Endothelial cell of umbilical vein (primary cell): Measurements from ENCODE around the gene SHCBP1L. TPM values are rescaled to one million over a fixed set of nuclear protein-coding genes. Genes with fewer than 3 reads are reported as not detected.

Experiments used
- BruUV-seq: library from RNA; stranded (reverse); fragments of 400-500 nt; replicated peaks from 2 replicates; lab custom pipeline; 2021; lab: Mats Ljungman, UMichigan
- CTCF ChIA-PET: fragments of 300-600, 350-600 bp; sonication (Branson Sonifier 250); formaldehyde crosslinking; loops from one replicate; lab custom pipeline; 2021; ENCODE audit warnings: antibody characterized with exemption, inconsistent platforms; lab: Charles Lee
- POLR2A ChIA-PET: fragments of 300-600, 350-600 bp; sonication (Branson Sonifier 250); formaldehyde crosslinking; loops from one replicate; lab custom pipeline; 2021; ENCODE audit warnings: antibody characterized with exemption, inconsistent platforms; lab: Charles Lee
- DNase-seq: peaks from one replicate; pipeline ENCODE4 v3.0.0-alpha.2; 2011; ENCODE audit warnings: low read depth, low spot score
- FAIRE-seq: peaks from 2 replicates; lab custom pipeline; 2011; peaks lifted over from hg19 to GRCh38; lab: Jason Lieb, UNC
- H2AFZ ChIP-seq: 2 replicates; pipeline ENCODE4 v1.6.0; 2012; ENCODE audit warnings: low read depth, low read length, control low read depth, inconsistent platforms
- H3K27ac ChIP-seq: 2 replicates; pipeline ENCODE4 v1.5.1; 2011; ENCODE audit warnings: low read depth, mild to moderate bottlenecking, control low read depth, low read length, moderate library complexity; ENCODE audit not compliant: insufficient read depth
- H3K27me3 ChIP-seq, 2 experiments: 2 replicates each; pipeline versions ENCODE4 v1.6.0 to v1.6.1; 2011; ENCODE audit warnings: low read length in 2 of 2, mixed read lengths in 1 of 2; ENCODE audit not compliant: control insufficient read depth in 2 of 2, insufficient read depth in 2 of 2
- H3K36me3 ChIP-seq, 2 experiments: 2 replicates in 1 of 2; 3 replicates in 1 of 2; pipeline ENCODE4 v1.5.1; 2011; ENCODE audit warnings: low read length in 2 of 2, mild to moderate bottlenecking in 1 of 2, moderate library complexity in 1 of 2; ENCODE audit not compliant: control insufficient read depth in 2 of 2, insufficient read depth in 2 of 2; ENCODE audit errors: extremely low read depth in 1 of 2
- H3K4me1 ChIP-seq: 3 replicates; pipeline ENCODE4 v1.5.1; 2011; ENCODE audit warnings: mild to moderate bottlenecking, low read length; ENCODE audit not compliant: control insufficient read depth, insufficient read depth; ENCODE audit errors: extremely low read depth
- H3K4me2 ChIP-seq: 2 replicates; pipeline ENCODE4 v1.6.1; 2011; ENCODE audit warnings: low read length, control low read depth, mixed read lengths; ENCODE audit not compliant: insufficient read depth
- H3K4me3 ChIP-seq, 3 experiments: fragments of 200-600 bp in 1 of 3; sonication (generic), shearing (Covaris generic) in 1 of 3; replicated peaks in 1 of 3; 2 replicates each; pipeline ENCODE4 v1.5.1; 2011 to 2016; ENCODE audit warnings: control low read depth in 3 of 3, low read length in 3 of 3, mild to moderate bottlenecking in 2 of 3, inconsistent platforms in 1 of 3, low read depth in 1 of 3, moderate library complexity in 1 of 3; ENCODE audit not compliant: insufficient read depth in 1 of 3
- H3K79me2 ChIP-seq: 2 replicates; pipeline ENCODE4 v1.6.0; 2012; ENCODE audit warnings: low read length, inconsistent platforms; ENCODE audit not compliant: control insufficient read depth, insufficient read depth
- H3K9ac ChIP-seq: replicated peaks from 2 replicates; pipeline ENCODE3; 2011; ENCODE audit warnings: low read length, control low read depth; ENCODE audit not compliant: insufficient read depth; ENCODE audit errors: extremely low read depth
- H3K9me1 ChIP-seq: replicated peaks from 3 replicates; pipeline ENCODE4 v1.6.0; 2011; ENCODE audit warnings: mild to moderate bottlenecking, low read length; ENCODE audit not compliant: control insufficient read depth, insufficient read depth; ENCODE audit errors: extremely low read depth
- H3K9me3 ChIP-seq: replicated peaks from 2 replicates; pipeline ENCODE4 v1.5.1; 2012; ENCODE audit warnings: low read length, inconsistent platforms; ENCODE audit not compliant: control insufficient read depth, insufficient read depth
- H4K20me1 ChIP-seq: replicated peaks from 2 replicates; pipeline ENCODE3; 2011; ENCODE audit warnings: mild to moderate bottlenecking, low read length; ENCODE audit not compliant: control insufficient read depth, insufficient read depth; ENCODE audit errors: extremely low read depth
- CTCF ChIP-seq, 2 donors: IDR thresholded peaks; 1 replicate in 1 of 2; 2 replicates in 1 of 2; pipeline ENCODE4 v1.5.1; 2011; ENCODE audit warnings: low read length in 2 of 2, mild to moderate bottlenecking in 2 of 2, moderate library complexity in 2 of 2, control low read depth in 1 of 2, inconsistent platforms in 1 of 2, low read depth in 1 of 2; ENCODE audit not compliant: insufficient read depth in 1 of 2; ENCODE audit errors: extremely low read depth in 1 of 2
- EZH2 ChIP-seq: IDR thresholded peaks from 2 replicates; pipeline ENCODE4 v1.6.1; 2012; ENCODE audit warnings: borderline replicate concordance, low read depth, mild to moderate bottlenecking, moderate library complexity, low read length, inconsistent platforms; ENCODE audit not compliant: severe bottlenecking
- FOS ChIP-seq: IDR thresholded peaks from 2 replicates; pipeline ENCODE4 v1.6.1; 2011; ENCODE audit warnings: mild to moderate bottlenecking, low read length, moderate library complexity, borderline replicate concordance; ENCODE audit not compliant: insufficient read depth
- GATA2 ChIP-seq: IDR thresholded peaks from 2 replicates; pipeline ENCODE4 v1.7.0; 2011; ENCODE audit warnings: low read depth, mild to moderate bottlenecking, moderate library complexity, mixed read lengths, low read length; ENCODE audit not compliant: insufficient read length, insufficient read depth
- JUN ChIP-seq: IDR thresholded peaks from 2 replicates; pipeline ENCODE4 v1.6.1; 2011; ENCODE audit warnings: borderline replicate concordance, low read depth; ENCODE audit not compliant: insufficient read length, insufficient read depth
- MAX ChIP-seq: IDR thresholded peaks from 2 replicates; pipeline ENCODE4 v1.6.1; 2011; ENCODE audit not compliant: insufficient read depth, insufficient read length
- MYC ChIP-seq: IDR thresholded peaks from one replicate; pipeline ENCODE4 v1.6.1; 2011; ENCODE audit warnings: mild to moderate bottlenecking, low read depth, low read length
- POLR2A ChIP-seq: IDR thresholded peaks from 2 replicates; pipeline ENCODE4 v1.6.1; 2012; ENCODE audit warnings: low read depth, mild to moderate bottlenecking, control low read depth, low read length
- POLR2AphosphoS5 ChIP-seq: IDR thresholded peaks from 2 replicates; pipeline ENCODE4 v1.6.1; 2012; ENCODE audit warnings: low read depth, mild to moderate bottlenecking, control low read depth, low read length, moderate library complexity; ENCODE audit not compliant: insufficient read depth
- dilution Hi-C: fragments of 300-500 bp; cut with MboI; formaldehyde crosslinking; loops from one replicate; pipeline ENCODE4 v1.15.0; 2019; ENCODE audit warnings: low sequenced_read_pairs; ENCODE audit not compliant: extremely low pct_ligation_motif_present
- intact Hi-C: fragments of 100-400 bp; cut with micrococcal nuclease; formaldehyde crosslinking; loops from one replicate; pipeline ENCODE4 v1.10.0; 2022
- polyA plus RNA-seq, 4 experiments: library from polyadenylated mRNA; depleted of rRNA in 3 of 4; stranded (reverse) in 3 of 4; unstranded in 1 of 4; fragments of >200 nt; gene quantifications; 2 replicates each; pipeline versions ENCODE4 v1.2.1 to v1.2.3, GENCODE V29; 2011 to 2012; ENCODE audit warnings: missing spikeins in 1 of 4
- total RNA-seq: library from RNA; stranded (reverse); gene quantifications from 2 replicates; pipeline ENCODE4 v1.2.3, GENCODE V29; 2021

The SHCBP1L gene
- total and polyA plus RNA-seq, 2 donors (not counting 3 experiments of a cell fraction or from before 2014, with no cell fraction given) = not detected

DNA sequence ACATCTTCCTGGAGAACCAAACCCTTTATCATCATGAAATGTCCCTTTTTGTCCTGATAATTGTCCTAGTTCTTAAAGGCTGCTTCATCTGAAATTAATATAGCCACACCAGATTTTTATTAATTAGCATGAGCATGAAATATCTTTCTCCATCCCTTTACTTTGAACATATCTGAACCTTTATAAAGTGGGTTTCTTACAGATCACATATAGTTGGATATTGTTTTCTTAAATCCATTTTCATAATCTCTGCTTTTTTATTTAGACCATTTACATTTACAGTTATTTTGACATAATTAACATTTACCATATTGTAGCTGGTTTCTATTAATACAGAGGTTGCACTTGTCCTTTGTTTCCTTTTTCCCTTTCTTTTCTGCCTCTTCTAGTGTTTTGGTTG lies 17.2 kb downstream of the SHCBP1L start:
- FAIRE-seq = no peak
- POLR2A ChIA-PET = no interaction called here
- no peak for TF ChIP-seq EZH2
- TF ChIP-seq POLR2AphosphoS5 = no peak
- TF ChIP-seq FOS = no peak
- no peak for TF ChIP-seq MYC
- no peak for TF ChIP-seq GATA2
- TF ChIP-seq MAX = no peak
- no peak for TF ChIP-seq JUN
- no peak for TF ChIP-seq POLR2A
- no peak for TF ChIP-seq CTCF (IDR thresholded peaks at IDR 0.05; ENCODE audit: extremely low read depth in 1 of 2, insufficient read depth in 1 of 2, low read depth in 1 of 2, low read length in 2 of 2)
- H2AFZ ChIP-seq = no peak overlapping the region
- dilution Hi-C loops (no loop called here), intact Hi-C loops (no loop called here)
- no peak overlapping the region for H3K9ac ChIP-seq
- peaks cover 3 to 23% of the 10 kb centered on the region in 2 experiments for H3K27me3 ChIP-seq
- H3K27ac ChIP-seq = no peak overlapping the region
- H3K36me3 ChIP-seq = no peaks in the 10 kb centered on the region
- H3K79me2 ChIP-seq = no peaks in the 10 kb centered on the region
- no peak overlapping the region for H3K4me2 ChIP-seq
- H3K9me1 ChIP-seq = no peaks in the 10 kb centered on the region
- BruUV-seq = no TSS peak
- CTCF ChIA-PET = interaction anchor here (0.6 to 0.7 kb wide), 3 partner anchors 9 to 422 kb away, joined by 3 read pairs; no protein-coding TSS in a partner anchor
- no peak for DNase-seq
- no peaks in the 10 kb centered on the region for H4K20me1 ChIP-seq
- no peaks in the 10 kb centered on the region for H3K4me1 ChIP-seq
- H3K9me3 ChIP-seq = no peaks in the 10 kb centered on the region
- no peak overlapping the region for H3K4me3 ChIP-seq
